Aorta (tissue), 5 donors: ENCODE measurements around the gene LCT. TPM values are rescaled to one million over a fixed set of nuclear protein-coding genes. Genes with fewer than 3 reads are reported as not detected.
"Not testable (repeated sequence)": the region's sequence is repeated elsewhere in the genome, so short reads cannot be mapped to it uniquely, and the experiment has no call there.

ENCODE experiments used
- ATAC-seq: fragments of 200-7000 bp; cut with Tn5 transposase; one replicate; pipeline ENCODE4 v1.9.1; 2022; ENCODE audit warnings: moderate library complexity; ENCODE audit not compliant: low FRiP score
- DNase-seq, 2 donors: peaks; one replicate each; pipeline ENCODE4 v3.0.0-alpha.2; 2020
- H3K27ac ChIP-seq, 2 donors: one replicate each; pipeline ENCODE4 v1.5.1; 2013; ENCODE audit warnings: low read length in 2 of 2, mild to moderate bottlenecking in 2 of 2, moderate library complexity in 2 of 2, control low read depth in 1 of 2, inconsistent platforms in 1 of 2, low read depth in 1 of 2
- H3K27me3 ChIP-seq, 2 donors: one replicate each; pipeline ENCODE4 v1.6.1; 2013; ENCODE audit warnings: control low read depth in 1 of 2, low read length in 1 of 2, mild to moderate bottlenecking in 1 of 2, moderate library complexity in 1 of 2; ENCODE audit not compliant: insufficient read depth in 2 of 2, control insufficient read depth in 1 of 2
- H3K36me3 ChIP-seq, 2 donors: one replicate each; pipeline ENCODE4 v1.6.1; 2013; ENCODE audit warnings: control low read depth in 1 of 2, low read length in 1 of 2, mild to moderate bottlenecking in 1 of 2; ENCODE audit not compliant: insufficient read depth in 2 of 2, control insufficient read depth in 1 of 2
- H3K4me1 ChIP-seq, 2 donors: one replicate each; pipeline ENCODE4 v1.6.1; 2013; ENCODE audit warnings: low read length in 2 of 2, control low read depth in 1 of 2, mild to moderate bottlenecking in 1 of 2, moderate library complexity in 1 of 2; ENCODE audit not compliant: insufficient read depth in 2 of 2, control insufficient read depth in 1 of 2
- H3K4me3 ChIP-seq, 2 donors: one replicate each; pipeline ENCODE4 v1.5.1; 2013; ENCODE audit warnings: low read length in 2 of 2, control low read depth in 1 of 2, mild to moderate bottlenecking in 1 of 2
- H3K9me3 ChIP-seq: one replicate; pipeline ENCODE4 v1.6.1; 2013; ENCODE audit warnings: mild to moderate bottlenecking, low read length; ENCODE audit not compliant: control insufficient read depth
- WGBS, 2 donors: extraction: QIAGEN DNeasy Blood & Tissue Kit; methylation state at CpG; one replicate each; pipeline ENCODE4 v1.1.7; 2013; 5-methylcytosine and 5-hydroxymethylcytosine counted together
- intact Hi-C, 2 donors: fragments of 100-400 bp; cut with DNase I; formaldehyde crosslinking; loops; one replicate each; pipeline versions ENCODE4 v1.14.2 to v1.15.0; 2022
- polyA plus RNA-seq, 2 donors: library from polyadenylated mRNA; stranded (reverse); fragments of 200-250 nt; gene quantifications; one replicate each; pipeline ENCODE4 v1.2.3, GENCODE V29; 2013
- total RNA-seq, 2 donors: library from RNA; stranded (reverse); fragmentation: NEBNext Ultra II Directional; extraction: Animal tissue kit (Norgen Biotek cat#: 25700); gene quantifications; one replicate each; pipeline ENCODE4 v1.2.1, GENCODE V29; 2021
- donor health status: healthy with polysubstance abuse.
- donor health status: Bipolar disorder and iron deficiency.
- donor health status: DM: no; HTN: no; CAD: no.
- donor health status: DM: no; HTN: no; CAD: no.
- donor health status: DM: yes; HTN: yes; CAD: no.

Gene LCT
- total and polyA plus RNA-seq, 4 donors = 0.03 to 24.8 TPM; not detected in 2

- H3K27me3 ChIP-seq = no peaks in the 10 kb centered on the region
- intact Hi-C loops = no loop called here
- no peaks in the 10 kb centered on the region for H3K9me3 ChIP-seq
- H3K36me3 ChIP-seq = no peaks in the 10 kb centered on the region
- DNase-seq (no peak), ATAC-seq (no peak)
- H3K4me3 ChIP-seq = no peak overlapping the region
- H3K27ac ChIP-seq = no peak overlapping the region
- 96% methylated on average over 8 of the region's 8 CpGs for WGBS, 2 donors
- no peaks in the 10 kb centered on the region for H3K4me1 ChIP-seq
These were observed 40.4 kb downstream of the LCT start for GRCh38 chr2:135796606-135797005.

DNA sequence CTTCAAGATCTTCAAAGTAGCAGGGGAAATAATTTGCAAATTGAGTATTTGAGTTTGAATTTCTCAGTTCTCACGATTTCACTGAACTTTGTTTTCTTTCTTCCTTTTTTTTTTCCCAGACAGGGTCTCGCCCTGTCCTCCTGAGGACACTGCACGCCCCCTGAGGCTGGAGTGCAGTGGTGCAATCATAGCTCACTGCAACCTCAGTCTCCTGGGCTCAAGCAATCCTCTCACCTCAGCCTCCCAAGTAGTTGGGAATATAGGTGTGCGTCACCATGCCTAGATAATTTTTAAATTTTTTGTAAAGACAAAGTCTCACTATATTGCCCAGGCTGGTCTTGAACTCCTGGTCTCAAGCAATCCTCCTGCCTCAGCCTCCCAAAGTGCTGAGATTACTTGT, 41.3 kb downstream of the LCT start:
- H3K9me3 ChIP-seq, H3K4me3 ChIP-seq, H3K27me3 ChIP-seq, intact Hi-C loops, DNase-seq, H3K36me3 ChIP-seq, H3K4me1 ChIP-seq, ATAC-seq, H3K27ac ChIP-seq: not testable (repeated sequence)
- 77 to 81% methylated on average over 4 of the region's 4 CpGs for WGBS, 2 donors

DNA sequence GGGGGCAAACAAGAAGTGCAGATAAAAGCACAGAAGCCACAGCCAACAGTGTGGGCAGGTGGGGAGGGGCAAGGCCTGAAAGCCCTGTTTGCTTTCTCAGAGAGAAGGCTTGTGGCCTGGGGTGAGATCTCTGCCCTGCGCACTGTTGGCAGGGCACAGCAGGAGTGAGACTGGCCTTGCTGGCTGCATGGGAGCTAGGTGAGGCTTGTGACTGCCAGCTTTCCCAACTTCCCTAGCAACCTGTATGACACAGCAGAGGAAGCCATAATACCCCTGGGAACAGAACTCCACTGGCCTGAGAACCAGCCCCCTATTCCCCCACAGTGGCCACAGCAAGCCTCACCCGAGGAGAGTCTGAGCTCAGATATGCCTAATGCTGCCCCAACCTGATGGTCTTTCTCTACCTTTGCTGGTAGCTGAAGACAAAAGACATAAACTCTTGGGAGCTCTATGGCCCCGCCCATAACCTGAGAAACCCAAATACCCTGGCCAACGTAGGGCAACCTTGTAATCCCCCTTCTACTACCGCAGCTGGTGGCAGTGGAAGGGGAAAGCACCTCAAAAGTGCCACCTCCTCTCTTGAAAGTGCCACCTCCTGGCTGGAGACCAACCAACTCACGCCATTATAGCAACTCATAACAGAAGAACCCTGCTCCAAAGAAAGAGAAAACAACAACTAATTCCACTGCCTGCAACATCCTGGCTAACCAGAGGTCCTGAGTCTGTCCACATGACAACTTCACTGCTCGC, 44.4 kb downstream of the LCT start:
- Histone ChIP-seq H3K9me3 (no peaks in the 10 kb centered on the region), H3K4me3 (no peak overlapping the region), H3K4me1 (no peaks in the 10 kb centered on the region), H3K36me3 (peaks cover 0 to 4% of the 10 kb centered on the region in 2 donors), H3K27ac (no peak overlapping the region), H3K27me3 (no peaks in the 10 kb centered on the region)
- no peak for DNase-seq
- intact Hi-C loops = no loop called here
- ATAC-seq = no peak
- 75 to 79% methylated on average over 7 of the region's 7 CpGs for WGBS, 2 donors

DNA sequence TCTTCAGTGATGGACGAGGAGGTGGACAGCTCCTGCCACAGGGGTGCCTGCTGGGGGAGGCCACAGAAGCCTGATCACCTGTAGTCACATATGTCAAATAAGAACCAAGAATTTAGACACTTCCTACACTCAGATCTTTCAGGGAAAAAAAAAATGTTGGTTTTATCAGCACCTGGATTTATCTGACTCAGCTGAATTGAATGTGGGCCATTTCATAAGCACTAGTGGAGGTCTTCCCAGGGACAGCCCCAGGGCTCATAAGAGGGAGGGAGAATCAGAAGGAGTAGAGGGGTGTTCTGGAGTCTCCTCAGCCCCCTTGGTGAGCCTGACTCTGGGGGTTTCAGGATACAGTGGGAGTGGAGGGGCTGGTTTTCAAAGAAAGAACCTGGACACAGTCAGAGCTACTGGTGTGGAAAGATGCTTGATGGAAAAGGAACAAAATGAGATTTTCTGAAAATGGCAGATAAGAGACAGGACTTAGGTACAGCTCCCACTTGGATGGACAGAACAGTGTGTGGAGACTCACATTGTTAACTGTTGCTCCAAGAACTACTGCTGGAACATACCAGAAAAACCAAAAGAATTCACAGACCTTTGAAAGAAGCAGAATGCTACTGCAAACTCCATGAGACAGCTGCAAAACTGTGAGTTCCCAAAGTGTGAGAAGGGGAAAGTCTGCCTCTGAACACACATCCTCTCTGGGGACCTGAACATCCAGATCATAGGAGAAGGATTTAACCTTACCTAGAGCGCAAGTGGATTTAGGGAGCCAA, 45.4 kb downstream of the LCT start:
- intact Hi-C loops = no loop called here
- ATAC-seq (no peak), DNase-seq (no peak)
- H3K27ac ChIP-seq = no peak overlapping the region
- no peaks in the 10 kb centered on the region for H3K27me3 ChIP-seq
- peaks cover 0 to 4% of the 10 kb centered on the region in 2 donors for H3K36me3 ChIP-seq
- no peaks in the 10 kb centered on the region for H3K9me3 ChIP-seq
- 88 to 95% methylated on average over 2 of the region's 2 CpGs for WGBS, 2 donors
- H3K4me3 ChIP-seq = no peak overlapping the region
- peaks cover 0 to 3% of the 10 kb centered on the region in 2 donors for H3K4me1 ChIP-seq

DNA sequence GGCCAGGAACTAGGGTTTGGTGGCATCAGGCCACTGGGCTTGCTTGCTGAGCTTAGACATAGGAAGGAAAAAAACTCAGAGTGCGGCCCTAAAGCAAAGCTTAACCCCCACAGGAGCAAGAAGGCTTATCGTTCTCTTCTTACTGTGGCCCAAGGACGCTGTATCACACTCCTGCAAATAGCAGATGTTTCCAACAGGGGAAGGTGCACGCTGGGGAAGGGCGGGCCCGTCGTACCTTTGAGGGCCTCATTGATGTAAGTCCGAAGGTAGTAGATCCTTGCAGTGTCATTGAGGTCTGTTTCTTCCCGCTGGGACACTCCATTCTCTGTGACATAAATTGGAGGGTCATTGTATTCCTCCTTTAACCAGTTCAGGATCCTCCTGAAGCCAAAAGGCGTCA, 46.6 kb downstream of the LCT start:
- 96 to 97% methylated on average over 10 of the region's 10 CpGs for WGBS, 2 donors
- Histone ChIP-seq H3K9me3 (no peaks in the 10 kb centered on the region), H3K27me3 (no peaks in the 10 kb centered on the region), H3K4me3 (no peak overlapping the region), H3K4me1 (peaks cover 0 to 3% of the 10 kb centered on the region in 2 donors), H3K36me3 (peaks cover 0 to 4% of the 10 kb centered on the region in 2 donors), H3K27ac (no peak overlapping the region)
- intact Hi-C loops = no loop called here
- ATAC-seq (no peak), DNase-seq (no peak)

- ATAC-seq (no peak), DNase-seq (no peak)
- Histone ChIP-seq H3K27ac (no peak overlapping the region), H3K4me3 (no peak overlapping the region), H3K4me1 (peaks cover 0 to 3% of the 10 kb centered on the region in 2 donors), H3K27me3 (no peaks in the 10 kb centered on the region), H3K9me3 (no peaks in the 10 kb centered on the region), H3K36me3 (peaks cover 4 to 8% of the 10 kb centered on the region in 2 donors)
- intact Hi-C loops = no loop called here
- 35 to 42% methylated on average over 5 of the region's 5 CpGs for WGBS, 2 donors
These were observed 50.2 kb downstream of the LCT start for GRCh38 chr2:135786823-135787222.

- no peak for DNase-seq
- H3K4me1 ChIP-seq = peaks cover 0 to 3% of the 10 kb centered on the region in 2 donors
- no peaks in the 10 kb centered on the region for H3K9me3 ChIP-seq
- H3K27ac ChIP-seq = no peak overlapping the region
- H3K27me3 ChIP-seq = no peaks in the 10 kb centered on the region
- H3K36me3 ChIP-seq = peaks cover 10 to 15% of the 10 kb centered on the region in 2 donors
- 95 to 97% methylated on average over 2 of the region's 2 CpGs for WGBS, 2 donors
- intact Hi-C loops = no loop called here
- no peak for ATAC-seq
- no peak overlapping the region for H3K4me3 ChIP-seq
These were observed 52.0 kb downstream of the LCT start for GRCh38 chr2:135785032-135785431.

DNA sequence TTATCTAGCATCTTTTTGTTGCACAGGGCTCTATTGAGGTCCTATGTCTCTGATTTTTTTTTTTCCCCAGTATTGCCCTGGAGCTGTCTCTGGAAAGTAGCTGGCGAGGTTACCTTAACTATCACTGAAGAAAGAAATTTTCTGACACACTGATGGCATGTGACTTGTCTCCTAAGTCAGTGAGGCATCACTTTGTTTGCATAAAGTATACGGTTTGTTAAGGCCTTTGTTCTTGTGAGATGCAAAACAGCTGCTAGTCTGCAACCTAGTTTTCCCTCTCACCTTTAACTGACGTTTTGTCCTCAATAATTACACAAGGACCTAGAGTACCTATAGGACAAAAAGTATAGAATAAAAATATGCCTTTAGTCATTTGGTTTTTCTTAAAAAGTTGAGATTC, 53.5 kb downstream of the LCT start:
- WGBS, 2 donors = 78 to 84% methylated on average over 3 of the region's 3 CpGs
- intact Hi-C loops = no loop called here
- ATAC-seq (no peak), DNase-seq (no peak)
- Histone ChIP-seq H3K9me3 (no peaks in the 10 kb centered on the region), H3K27ac (no peak overlapping the region), H3K4me1 (peaks cover 0 to 3% of the 10 kb centered on the region in 2 donors), H3K4me3 (no peak overlapping the region), H3K27me3 (no peaks in the 10 kb centered on the region), H3K36me3 (peaks cover 10 to 17% of the 10 kb centered on the region in 2 donors)

DNA sequence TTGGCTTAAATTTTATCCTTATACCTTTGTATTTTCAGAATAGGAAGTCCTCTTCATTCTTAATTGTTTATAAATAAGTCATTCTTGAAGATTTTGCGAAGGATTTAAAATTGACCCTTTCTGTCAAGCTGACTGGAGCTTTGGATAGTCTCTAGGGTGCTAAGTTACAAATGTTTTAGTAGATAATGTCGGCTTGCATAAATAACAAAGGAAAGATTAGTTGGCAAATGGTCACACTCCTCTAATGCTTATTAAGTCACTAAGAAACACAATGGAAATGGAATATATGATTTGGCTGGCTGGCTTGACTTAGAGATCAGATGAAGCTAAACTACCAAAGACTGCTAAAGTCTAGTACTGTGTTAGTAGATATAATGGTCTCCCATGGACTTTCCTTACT, 54.8 kb downstream of the LCT start:
- peaks cover 0 to 3% of the 10 kb centered on the region in 2 donors for H3K4me1 ChIP-seq
- intact Hi-C loops = no loop called here
- no peaks in the 10 kb centered on the region for H3K9me3 ChIP-seq
- no peak overlapping the region for H3K27ac ChIP-seq
- peaks cover 7 to 17% of the 10 kb centered on the region in 2 donors for H3K36me3 ChIP-seq
- WGBS, 2 donors = 35 to 41% methylated on average over 2 of the region's 2 CpGs
- DNase-seq (no peak), ATAC-seq (no peak)
- H3K27me3 ChIP-seq = no peaks in the 10 kb centered on the region
- no peak overlapping the region for H3K4me3 ChIP-seq
